ENCODE data around the gene COMMD9.

COMMD9 gene

DNA sequence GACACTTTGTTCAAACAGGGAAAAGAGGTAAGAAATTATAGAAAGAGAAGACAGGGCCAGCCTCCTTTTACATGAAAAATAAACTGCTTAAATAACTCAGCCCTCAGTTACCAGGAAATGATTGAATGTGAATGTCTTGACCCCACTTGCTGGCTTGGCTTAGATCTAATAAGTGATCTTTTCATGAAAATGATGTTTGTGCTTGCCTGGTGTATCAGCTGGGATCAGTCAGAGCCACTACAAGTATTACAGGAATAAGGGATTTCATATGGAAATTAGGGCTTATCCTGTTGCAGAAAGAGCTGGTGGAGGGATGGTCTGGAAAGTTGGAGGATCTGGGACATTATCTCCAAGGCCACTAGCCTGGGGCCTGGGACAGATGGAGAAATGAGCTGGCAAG is 51.8 kb downstream of the COMMD9 start:
- TF ChIP-seq CTCF (IDR thresholded peaks at IDR 0.05; ENCODE audit: low read depth, low read length, missing control alignments), result no peak
- no peak overlapping the region for H3K4me3 ChIP-seq (replicated peaks; ENCODE audit: low read depth, low read length)
- no peak for DNase-seq (ENCODE audit: extremely low read depth, low read depth)

- H3K4me3 ChIP-seq (replicated peaks; ENCODE audit: low read depth, low read length), result no peak overlapping the region
- no peak for TF ChIP-seq CTCF (IDR thresholded peaks at IDR 0.05; ENCODE audit: low read depth, low read length, missing control alignments)
- DNase-seq (ENCODE audit: extremely low read depth, low read depth), result no peak
Measured at GRCh38 chr11:36235750-36236149, 53.5 kb downstream of the COMMD9 start.

DNA sequence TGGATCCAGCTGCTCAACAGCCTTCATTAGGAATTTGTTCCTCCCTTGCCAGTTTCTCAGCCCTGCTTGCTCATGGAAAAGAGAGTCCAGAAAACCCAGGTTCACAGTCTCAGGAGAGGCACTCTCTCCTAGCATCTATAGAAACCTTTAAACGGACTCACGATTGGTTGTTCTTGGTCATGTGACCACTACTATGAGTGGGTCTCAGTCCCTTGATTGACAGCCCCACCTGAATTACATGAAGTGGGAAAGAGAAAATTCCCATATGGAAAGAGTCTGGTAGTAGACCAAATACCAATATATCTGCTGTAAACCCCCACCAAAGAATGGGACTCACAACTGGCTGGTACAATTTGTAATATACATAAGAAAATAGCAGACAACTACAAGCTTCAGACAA is 54.4 kb downstream of the COMMD9 start:
- no peak for TF ChIP-seq CTCF (IDR thresholded peaks at IDR 0.05; ENCODE audit: low read depth, low read length, missing control alignments)
- H3K4me3 ChIP-seq (replicated peaks; ENCODE audit: low read depth, low read length), result no peak overlapping the region
- DNase-seq (ENCODE audit: extremely low read depth, low read depth), result no peak

GRCh38 chr11:36233204-36233603 is 56.0 kb downstream of the COMMD9 start:
- no peak for DNase-seq (ENCODE audit: extremely low read depth, low read depth)
- no peak for TF ChIP-seq CTCF (IDR thresholded peaks at IDR 0.05; ENCODE audit: low read depth, low read length, missing control alignments)
- no peak overlapping the region for H3K4me3 ChIP-seq (replicated peaks; ENCODE audit: low read depth, low read length)

DNA sequence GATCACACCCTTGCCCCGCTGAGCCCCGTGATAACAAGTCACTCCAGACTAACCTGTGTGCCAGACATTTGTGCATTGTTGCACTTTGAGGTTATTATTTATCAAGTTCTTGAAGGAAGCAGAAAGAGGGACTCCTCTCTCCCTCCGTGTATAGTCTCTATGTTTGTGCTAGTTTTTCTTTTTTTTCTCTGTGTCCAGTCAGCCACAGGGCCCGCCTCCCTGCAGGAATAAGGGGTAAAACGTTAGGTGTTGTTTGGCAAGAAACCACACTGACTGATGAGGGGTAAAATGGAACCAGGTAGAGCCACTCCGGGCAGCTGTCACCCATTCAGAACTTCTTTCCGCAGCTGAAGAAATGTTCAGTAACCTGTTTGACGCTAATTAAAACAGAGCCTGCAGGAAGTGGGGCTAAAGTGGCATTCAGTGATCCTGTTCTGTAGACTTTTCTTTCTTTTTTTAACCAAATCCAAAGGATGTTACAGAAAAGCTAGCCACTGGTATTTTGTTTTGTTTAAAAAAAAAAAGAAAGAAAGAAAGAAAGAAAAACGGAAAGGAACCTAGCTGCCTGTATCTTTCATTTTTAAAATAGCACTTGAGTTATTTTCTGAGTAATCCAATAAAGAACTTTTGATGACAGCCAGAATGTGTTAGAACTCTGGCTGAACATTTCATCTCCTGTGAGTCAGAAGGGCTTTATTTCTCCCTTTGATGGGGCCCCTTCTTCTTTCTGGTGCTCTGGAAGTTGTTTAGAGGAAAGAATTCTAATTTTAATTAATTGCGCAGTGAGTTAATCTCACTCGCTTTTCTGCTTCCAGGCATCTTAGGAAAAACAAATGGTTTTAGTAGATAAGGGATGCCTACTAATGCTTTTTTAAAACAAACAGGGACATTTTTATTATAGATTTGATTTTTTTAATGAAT is 58.2 kb downstream of the COMMD9 start:
- no peak overlapping the region for H3K4me3 ChIP-seq (replicated peaks; ENCODE audit: low read depth, low read length)
- TF ChIP-seq CTCF (IDR thresholded peaks at IDR 0.05; ENCODE audit: low read depth, low read length, missing control alignments), result no peak
- DNase-seq (ENCODE audit: extremely low read depth, low read depth), result no peak

- H3K4me3 ChIP-seq (replicated peaks; ENCODE audit: low read depth, low read length), result no peak overlapping the region
- no peak for TF ChIP-seq CTCF (IDR thresholded peaks at IDR 0.05; ENCODE audit: low read depth, low read length, missing control alignments)
- DNase-seq (ENCODE audit: extremely low read depth, low read depth), result no peak
Measured at GRCh38 chr11:36229091-36229705, 60.0 kb downstream of the COMMD9 start.

Data from HFF-Myc (cell line).